GM10266 (cell line): Measurements from ENCODE around the gene TMEM255B.
"Not testable (repeated sequence)": the region's sequence is repeated elsewhere in the genome, so short reads cannot be mapped to it uniquely, and the experiment has no call there.

Source experiments
- DNase-seq: peaks from one replicate; pipeline ENCODE4 v3.0.0; 2012; ENCODE audit errors: extremely low spot score
- TF ChIP-seq, protein P1 (sequence below): IDR thresholded peaks from 2 replicates; pipeline ENCODE4 v1.5.1; 2012; ENCODE audit warnings: mild to moderate bottlenecking, low read depth; ENCODE audit not compliant: control insufficient read depth, insufficient read depth; ENCODE audit errors: missing control alignments

Gene TMEM255B

DNA sequence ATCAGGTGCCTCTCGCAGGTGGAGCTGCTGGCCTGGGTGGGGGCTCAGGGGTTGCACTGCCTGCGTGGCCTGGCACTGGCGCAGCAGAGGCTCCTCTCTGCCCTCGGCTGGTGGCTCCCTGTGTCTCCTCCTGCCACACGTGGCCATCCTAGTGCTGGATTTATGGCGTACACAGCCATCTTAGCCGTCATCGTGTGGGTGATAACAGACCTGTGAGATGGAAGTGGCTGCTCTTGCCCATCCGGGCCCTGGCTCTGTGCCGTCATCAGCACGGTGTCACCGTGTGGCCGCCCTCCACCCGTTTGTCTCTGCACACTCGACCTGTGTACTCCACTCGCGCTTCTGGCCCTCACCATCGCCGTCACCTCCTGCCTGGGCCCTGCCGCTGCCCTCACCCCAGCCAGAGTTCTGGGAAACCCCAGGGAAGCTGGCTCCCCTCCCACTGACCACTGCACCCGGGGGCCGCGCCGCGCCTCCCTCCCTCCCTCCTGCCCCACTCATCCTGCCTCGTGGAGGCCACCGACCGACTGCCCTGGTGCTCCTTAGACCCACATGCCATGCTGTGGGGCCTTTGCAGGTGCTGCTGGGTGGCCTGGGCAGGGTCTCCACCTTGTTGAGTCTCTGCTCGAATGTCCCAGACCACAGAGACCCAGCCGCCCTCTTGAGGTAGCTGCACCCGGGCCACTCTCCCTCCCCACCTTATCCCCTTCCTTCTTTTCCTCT, 29.5 kb downstream of the TMEM255B start:
- no peak for DNase-seq
- TF ChIP-seq, protein P1, sequence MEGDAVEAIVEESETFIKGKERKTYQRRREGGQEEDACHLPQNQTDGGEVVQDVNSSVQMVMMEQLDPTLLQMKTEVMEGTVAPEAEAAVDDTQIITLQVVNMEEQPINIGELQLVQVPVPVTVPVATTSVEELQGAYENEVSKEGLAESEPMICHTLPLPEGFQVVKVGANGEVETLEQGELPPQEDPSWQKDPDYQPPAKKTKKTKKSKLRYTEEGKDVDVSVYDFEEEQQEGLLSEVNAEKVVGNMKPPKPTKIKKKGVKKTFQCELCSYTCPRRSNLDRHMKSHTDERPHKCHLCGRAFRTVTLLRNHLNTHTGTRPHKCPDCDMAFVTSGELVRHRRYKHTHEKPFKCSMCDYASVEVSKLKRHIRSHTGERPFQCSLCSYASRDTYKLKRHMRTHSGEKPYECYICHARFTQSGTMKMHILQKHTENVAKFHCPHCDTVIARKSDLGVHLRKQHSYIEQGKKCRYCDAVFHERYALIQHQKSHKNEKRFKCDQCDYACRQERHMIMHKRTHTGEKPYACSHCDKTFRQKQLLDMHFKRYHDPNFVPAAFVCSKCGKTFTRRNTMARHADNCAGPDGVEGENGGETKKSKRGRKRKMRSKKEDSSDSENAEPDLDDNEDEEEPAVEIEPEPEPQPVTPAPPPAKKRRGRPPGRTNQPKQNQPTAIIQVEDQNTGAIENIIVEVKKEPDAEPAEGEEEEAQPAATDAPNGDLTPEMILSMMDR, result no peak

DNA sequence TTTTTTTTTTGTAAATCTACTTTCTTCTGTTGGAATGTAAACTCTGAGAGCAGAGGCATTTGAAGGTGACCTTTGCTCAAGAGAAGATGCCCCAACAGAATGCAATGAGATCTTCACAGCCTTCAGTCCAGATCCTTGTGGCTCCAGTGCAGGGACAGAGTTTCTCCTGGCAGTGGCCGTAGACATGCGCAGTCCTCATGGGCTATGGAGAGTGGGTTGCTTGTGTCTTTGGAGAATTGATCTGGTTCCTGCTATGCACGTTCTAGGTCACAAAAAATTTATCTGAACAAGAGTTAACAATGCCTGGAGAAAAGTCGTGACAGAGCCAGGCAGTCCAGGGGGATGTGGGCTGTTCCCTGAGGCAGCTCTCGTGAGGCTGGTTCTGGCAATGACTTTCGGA, 30.1 kb downstream of the TMEM255B start:
- TF ChIP-seq, protein P1, result no peak

DNA sequence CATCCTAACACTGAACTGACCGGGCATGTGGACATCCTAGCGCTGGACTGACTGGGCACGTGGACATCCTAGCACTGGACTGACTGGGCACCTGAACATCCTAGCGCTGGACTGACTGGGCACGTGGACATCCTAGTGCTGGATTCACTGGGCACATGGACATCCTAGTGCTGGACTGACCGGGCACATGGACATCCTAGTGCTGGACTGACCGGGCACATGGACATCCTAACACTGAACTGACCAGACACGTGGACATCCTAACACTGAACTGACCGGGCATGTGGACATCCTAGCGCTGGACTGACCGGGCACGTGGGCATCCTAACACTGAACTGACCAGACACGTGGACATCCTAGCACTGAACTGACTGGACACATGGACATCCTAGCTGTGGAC, 30.9 kb downstream of the TMEM255B start:
- DNase-seq, result not testable (repeated sequence)

More for the DNA sequence above, 30.1 kb downstream of the TMEM255B start:
- DNase-seq, result no peak

GRCh38 chr13:113791226-113791625, 32.2 kb downstream of the TMEM255B start:
- TF ChIP-seq, protein P1, result no peak
- no peak for DNase-seq

DNA sequence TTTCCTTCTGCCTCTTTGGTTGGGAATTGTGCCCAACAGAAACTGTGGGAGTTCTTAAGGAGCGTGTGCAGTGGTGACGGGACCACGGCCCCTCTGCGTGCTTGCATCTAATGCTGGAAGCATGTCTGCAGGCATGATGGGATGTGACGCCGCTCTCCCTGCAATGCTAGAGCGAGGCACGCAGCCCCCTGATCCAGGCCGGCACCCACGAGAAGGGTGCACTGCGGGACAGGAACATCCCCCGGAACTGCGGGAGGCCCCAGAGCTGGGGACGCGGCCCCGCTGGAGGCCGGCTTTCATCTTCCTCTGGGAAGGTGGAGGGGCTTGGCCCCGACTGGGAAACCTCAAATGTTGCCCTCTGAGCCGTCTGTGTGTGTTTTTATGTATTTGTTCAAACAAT, 32.7 kb downstream of the TMEM255B start:
- TF ChIP-seq, protein P1, result no peak
- no peak for DNase-seq

GRCh38 chr13:113792236-113792770, 33.3 kb downstream of the TMEM255B start:
- no peak for DNase-seq
- TF ChIP-seq, protein P1, result no peak

- DNase-seq, result no peak
- TF ChIP-seq, protein P1, result no peak
Observed at GRCh38 chr13:113792886-113793717, 34.1 kb downstream of the TMEM255B start.
